H9 (cell line): ENCODE data around the gene PPP1R12B. TPM values are rescaled to one million over a fixed set of nuclear protein-coding genes. Genes with fewer than 3 reads are reported as not detected.
"Not testable (repeated sequence)": the region's sequence is repeated elsewhere in the genome, so short reads cannot be mapped to it uniquely, and the experiment has no call there.

Experiments used
- DNase-seq: peaks from one replicate; pipeline ENCODE4 v3.0.0-alpha.2; 2017
- H2AFZ ChIP-seq: one replicate; pipeline ENCODE4 v1.6.1; 2013; ENCODE audit warnings: mild to moderate bottlenecking, low read length, control low read depth, moderate library complexity
- H2AK5ac ChIP-seq: 2 replicates; pipeline ENCODE4 v1.6.1; 2013; ENCODE audit warnings: low read length, control low read depth, mixed read lengths; ENCODE audit not compliant: insufficient read length
- H2BK120ac ChIP-seq: one replicate; pipeline ENCODE4 v1.6.1; 2013; ENCODE audit warnings: low read depth, mild to moderate bottlenecking, low read length, control low read depth, inconsistent platforms; ENCODE audit not compliant: poor library complexity, severe bottlenecking
- H2BK12ac ChIP-seq: 2 replicates; pipeline ENCODE4 v1.6.1; 2013; ENCODE audit warnings: low read length, control low read depth, mixed read lengths, low read depth; ENCODE audit not compliant: insufficient read length
- H2BK15ac ChIP-seq: 2 replicates; pipeline ENCODE4 v1.6.1; 2013; ENCODE audit warnings: low read depth, low read length, control low read depth
- H2BK20ac ChIP-seq: one replicate; pipeline ENCODE4 v1.6.1; 2013; ENCODE audit warnings: low read depth, mild to moderate bottlenecking, low read length, control low read depth, inconsistent platforms; ENCODE audit not compliant: poor library complexity, severe bottlenecking
- H2BK5ac ChIP-seq: 2 replicates; pipeline ENCODE4 v1.6.1; 2013; ENCODE audit warnings: low read length, control low read depth, mixed read lengths; ENCODE audit not compliant: insufficient read length
- H3K14ac ChIP-seq: 2 replicates; pipeline ENCODE4 v1.6.1; 2013; ENCODE audit warnings: low read length, control low read depth; ENCODE audit not compliant: insufficient read depth
- H3K18ac ChIP-seq: 2 replicates; pipeline ENCODE4 v1.6.1; 2013; ENCODE audit warnings: low read depth, mild to moderate bottlenecking, mixed read lengths, low read length, control low read depth; ENCODE audit not compliant: insufficient read length
- H3K23ac ChIP-seq: 2 replicates; pipeline ENCODE4 v1.6.1; 2013; ENCODE audit warnings: low read length, control low read depth, mixed read lengths, low read depth; ENCODE audit not compliant: insufficient read length
- H3K23me2 ChIP-seq: 2 replicates; pipeline ENCODE4 v1.6.1; 2013; ENCODE audit warnings: low read depth, mild to moderate bottlenecking, mixed read lengths, low read length, control low read depth; ENCODE audit not compliant: insufficient read length, poor library complexity, severe bottlenecking
- H3K27ac ChIP-seq: 2 replicates; pipeline ENCODE4 v1.5.1; 2013; ENCODE audit warnings: low read length, control low read depth, mixed read lengths, low read depth; ENCODE audit not compliant: insufficient read length
- H3K27me3 ChIP-seq: 2 replicates; pipeline ENCODE4 v1.6.1; 2013; ENCODE audit warnings: low read length, control low read depth, inconsistent platforms; ENCODE audit not compliant: insufficient read depth
- H3K4ac ChIP-seq: 2 replicates; pipeline ENCODE4 v1.6.1; 2013; ENCODE audit warnings: low read depth, mild to moderate bottlenecking, control low read depth, inconsistent platforms, low read length, moderate library complexity
- H3K4me1 ChIP-seq: 2 replicates; pipeline ENCODE4 v1.6.1; 2013; ENCODE audit warnings: low read length, control low read depth, inconsistent platforms; ENCODE audit not compliant: insufficient read depth
- H3K4me2 ChIP-seq: 2 replicates; pipeline ENCODE4 v1.6.1; 2013; ENCODE audit warnings: low read length, control low read depth, mixed read lengths; ENCODE audit not compliant: insufficient read length, insufficient read depth
- H3K56ac ChIP-seq: 2 replicates; pipeline ENCODE4 v1.6.1; 2013; ENCODE audit warnings: low read depth, mild to moderate bottlenecking, mixed read lengths, low read length, control low read depth; ENCODE audit not compliant: insufficient read length
- H3K79me1 ChIP-seq: 2 replicates; pipeline ENCODE4 v1.6.1; 2013; ENCODE audit warnings: low read depth, mild to moderate bottlenecking, moderate library complexity, low read length, control low read depth, inconsistent platforms; ENCODE audit not compliant: insufficient read depth, poor library complexity, severe bottlenecking
- H3K79me2 ChIP-seq: 2 replicates; pipeline ENCODE4 v1.6.1; 2013; ENCODE audit warnings: low read length, control low read depth, inconsistent platforms; ENCODE audit not compliant: insufficient read depth
- H3K9ac ChIP-seq: 2 replicates; pipeline ENCODE4 v1.6.1; 2013; ENCODE audit warnings: low read length, control low read depth, mixed read lengths; ENCODE audit not compliant: insufficient read length; ENCODE audit errors: extremely low read depth
- H3K9me3 ChIP-seq: one replicate; pipeline ENCODE4 v1.6.1; 2013; ENCODE audit warnings: low read depth, low read length, inconsistent platforms; ENCODE audit not compliant: control insufficient read depth
- H3T11ph ChIP-seq: one replicate; pipeline ENCODE4 v1.6.1; 2013; ENCODE audit warnings: mild to moderate bottlenecking, low read length, control low read depth, inconsistent platforms
- H4K20me1 ChIP-seq: one replicate; pipeline ENCODE4 v1.6.1; 2013; ENCODE audit not compliant: control insufficient read depth, insufficient read length, insufficient read depth
- H4K5ac ChIP-seq: 2 replicates; pipeline ENCODE4 v1.6.1; 2013; ENCODE audit warnings: low read depth, mild to moderate bottlenecking, mixed read lengths, low read length, control low read depth; ENCODE audit not compliant: insufficient read length
- H4K8ac ChIP-seq: replicated peaks from 2 replicates; pipeline ENCODE4 v1.6.1; 2013; ENCODE audit warnings: low read length, control low read depth, mixed read lengths, low read depth; ENCODE audit not compliant: insufficient read length
- H4K91ac ChIP-seq: 2 replicates; pipeline ENCODE4 v1.6.1; 2013; ENCODE audit warnings: low read depth, mild to moderate bottlenecking, moderate library complexity, mixed read lengths, low read length, control low read depth; ENCODE audit not compliant: insufficient read length
- H3K27ac Mint-ChIP-seq, 3 experiments: 2 replicates in 2 of 3; 3 replicates in 1 of 3; pipeline ENCODE4 v1.8.0; 2020 to 2021; ENCODE audit warnings: mixed read lengths in 3 of 3, mild to moderate bottlenecking in 1 of 3, moderate library complexity in 1 of 3
- H3K27me3 Mint-ChIP-seq: 2 replicates; pipeline ENCODE4 v1.8.0; 2021; ENCODE audit warnings: low read depth, mild to moderate bottlenecking, moderate library complexity, mixed read lengths
- H3K36me3 Mint-ChIP-seq, 3 experiments: 2 replicates in 2 of 3; 3 replicates in 1 of 3; pipeline ENCODE4 v1.8.0; 2020 to 2021; ENCODE audit warnings: low read depth in 3 of 3, mixed read lengths in 3 of 3; ENCODE audit not compliant: insufficient read depth in 1 of 3
- H3K4me1 Mint-ChIP-seq, 2 experiments: 2 replicates each; pipeline ENCODE4 v1.8.0; 2020; ENCODE audit warnings: mixed read lengths in 2 of 2
- H3K4me3 Mint-ChIP-seq, 2 experiments: 2 replicates in 1 of 2; 3 replicates in 1 of 2; pipeline ENCODE4 v1.8.0; 2020 to 2021; ENCODE audit warnings: mild to moderate bottlenecking in 2 of 2, mixed read lengths in 2 of 2, moderate library complexity in 1 of 2
- H3K9me3 Mint-ChIP-seq, 2 experiments: 2 replicates in 1 of 2; 3 replicates in 1 of 2; pipeline ENCODE4 v1.8.0; 2020; ENCODE audit warnings: mild to moderate bottlenecking in 2 of 2, mixed read lengths in 2 of 2, moderate library complexity in 1 of 2
- WGBS: extraction: QIAGEN DNeasy Blood & Tissue Kit; methylation state at CpG from one replicate; pipeline ENCODE4 v1.1.7; 2013; ENCODE audit warnings: missing lambda C conversion rate, low lambda C conversion rate, mixed read lengths; ENCODE audit not compliant: insufficient read length; ENCODE audit errors: extremely low coverage; 5-methylcytosine and 5-hydroxymethylcytosine counted together
- total RNA-seq: library from RNA; stranded (reverse); gene quantifications from 2 replicates; pipeline ENCODE4 v1.2.1, GENCODE V29; 2021

The PPP1R12B gene
- total RNA-seq, 1 experiment from 2014 or later, result 12.9 TPM

GRCh38 chr1:202432338-202432737 lies 83.8 kb downstream of the PPP1R12B start:
- not testable (repeated sequence) for H3K23ac ChIP-seq, H3K27me3 Mint-ChIP-seq, H3K27ac Mint-ChIP-seq

More at GRCh38 chr1:202432338-202432737, 83.8 kb downstream of the PPP1R12B start:
- not testable (repeated sequence) for H2BK5ac ChIP-seq, H2BK12ac ChIP-seq, H3K9ac ChIP-seq, H2BK20ac ChIP-seq, H2AK5ac ChIP-seq, DNase-seq, H4K20me1 ChIP-seq, H4K8ac ChIP-seq, H3T11ph ChIP-seq, H3K27me3 ChIP-seq, H3K79me2 ChIP-seq, H3K18ac ChIP-seq, H3K4ac ChIP-seq, H3K79me1 ChIP-seq, H3K23me2 ChIP-seq, H2AFZ ChIP-seq, H3K56ac ChIP-seq, H3K4me2 ChIP-seq, H3K4me3 Mint-ChIP-seq, H2BK120ac ChIP-seq, H3K4me1 Mint-ChIP-seq, H3K9me3 Mint-ChIP-seq, H4K5ac ChIP-seq, H3K9me3 ChIP-seq, H4K91ac ChIP-seq, H3K14ac ChIP-seq, H3K4me1 ChIP-seq, H2BK15ac ChIP-seq, H3K27ac ChIP-seq
- no CpG with 5 or more reads among the region's 2 CpGs for WGBS
- H3K36me3 Mint-ChIP-seq, result peaks cover 0 to 10% (median 2%) of the 10 kb centered on the region in 3 experiments; a peak in 4 of 7 replicates
